Measurements from ENCODE around the gene AMOTL1.

Gene AMOTL1

DNA sequence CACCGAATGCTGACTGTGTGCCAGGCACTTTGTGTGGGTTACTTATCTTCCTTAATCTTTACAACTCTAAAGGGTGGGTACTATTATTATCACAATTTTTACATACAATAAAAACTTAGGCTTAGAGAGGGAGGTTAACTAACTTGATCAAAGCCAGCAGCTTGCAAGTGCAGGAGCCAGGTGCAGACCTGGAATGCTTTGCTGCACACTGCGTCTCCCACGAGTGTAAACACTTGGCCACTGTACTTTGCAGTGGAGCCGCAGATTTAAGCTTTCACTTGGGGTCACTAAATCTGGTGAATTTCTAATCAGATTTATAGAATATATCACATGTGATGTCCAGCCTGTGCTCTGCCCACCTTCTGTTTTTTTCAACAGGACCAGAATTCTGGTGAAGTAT, 36.7 kb downstream of the AMOTL1 start:
- TF ChIP-seq EZH2phosphoT487 (IDR thresholded peaks at IDR 0.05; ENCODE audit: borderline replicate concordance, low read length) (no peak), CTCF (IDR thresholded peaks at IDR 0.05; ENCODE audit: low read depth, low read length, poor library complexity, severe bottlenecking) (no peak)
- no peak overlapping the region for H3K4me2 ChIP-seq (ENCODE audit: low read length)
- H3K9me3 ChIP-seq (ENCODE audit: control insufficient read depth, insufficient read depth, low read length), result no peaks in the 10 kb centered on the region
- no peaks in the 10 kb centered on the region for H3K4me1 ChIP-seq (ENCODE audit: control insufficient read depth, low read length)
- no peak overlapping the region for H3K27ac ChIP-seq (ENCODE audit: low read depth, low read length)
- H3K27me3 ChIP-seq (ENCODE audit: control insufficient read depth, low read length), result no peaks in the 10 kb centered on the region
- H3K9me2 ChIP-seq (replicated peaks; ENCODE audit: control insufficient read depth, low read length), result no peaks in the 10 kb centered on the region
- no peaks in the 10 kb centered on the region for H3K79me2 ChIP-seq (ENCODE audit: control insufficient read depth, low read length)
- H4K20me1 ChIP-seq (ENCODE audit: control insufficient read depth, insufficient read depth, low read depth, low read length), result no peaks in the 10 kb centered on the region
- no peaks in the 10 kb centered on the region for H3F3A ChIP-seq (ENCODE audit: control insufficient read depth, insufficient read depth)
- no peaks in the 10 kb centered on the region for H3K36me3 ChIP-seq (ENCODE audit: control insufficient read depth, low read length)
- H3K4me3 ChIP-seq (ENCODE audit: low read length), result no peak overlapping the region

GRCh38 chr11:94806014-94806413, 37.9 kb downstream of the AMOTL1 start:
- Histone ChIP-seq H4K20me1 (ENCODE audit: control insufficient read depth, insufficient read depth, low read depth, low read length) (no peaks in the 10 kb centered on the region), H3K79me2 (ENCODE audit: control insufficient read depth, low read length) (no peaks in the 10 kb centered on the region), H3F3A (ENCODE audit: control insufficient read depth, insufficient read depth) (no peaks in the 10 kb centered on the region), H3K27ac (ENCODE audit: low read depth, low read length) (no peak overlapping the region), H3K9me3 (ENCODE audit: control insufficient read depth, insufficient read depth, low read length) (no peaks in the 10 kb centered on the region), H3K9me2 (replicated peaks; ENCODE audit: control insufficient read depth, low read length) (no peaks in the 10 kb centered on the region), H3K36me3 (ENCODE audit: control insufficient read depth, low read length) (no peaks in the 10 kb centered on the region), H3K4me2 (ENCODE audit: low read length) (no peak overlapping the region), H3K4me1 (ENCODE audit: control insufficient read depth, low read length) (no peaks in the 10 kb centered on the region), H3K4me3 (ENCODE audit: low read length) (no peak overlapping the region), H3K27me3 (ENCODE audit: control insufficient read depth, low read length) (no peaks in the 10 kb centered on the region)
- TF ChIP-seq CTCF (IDR thresholded peaks at IDR 0.05; ENCODE audit: low read depth, low read length, poor library complexity, severe bottlenecking), result no peak
- no peak for TF ChIP-seq EZH2phosphoT487 (IDR thresholded peaks at IDR 0.05; ENCODE audit: borderline replicate concordance, low read length)

- H3K4me3 ChIP-seq (ENCODE audit: low read length), result no peak overlapping the region
- H3K27me3 ChIP-seq (ENCODE audit: control insufficient read depth, low read length), result no peaks in the 10 kb centered on the region
Measured at GRCh38 chr11:94806419-94806818, 38.3 kb downstream of the AMOTL1 start.

More at GRCh38 chr11:94806419-94806818, 38.3 kb downstream of the AMOTL1 start:
- H3K36me3 ChIP-seq (ENCODE audit: control insufficient read depth, low read length), result no peaks in the 10 kb centered on the region
- H3K4me2 ChIP-seq (ENCODE audit: low read length), result no peak overlapping the region
- no peaks in the 10 kb centered on the region for H3K4me1 ChIP-seq (ENCODE audit: control insufficient read depth, low read length)
- no peaks in the 10 kb centered on the region for H3F3A ChIP-seq (ENCODE audit: control insufficient read depth, insufficient read depth)
- H3K9me2 ChIP-seq (replicated peaks; ENCODE audit: control insufficient read depth, low read length), result no peaks in the 10 kb centered on the region
- no peak overlapping the region for H3K27ac ChIP-seq (ENCODE audit: low read depth, low read length)
- no peaks in the 10 kb centered on the region for H4K20me1 ChIP-seq (ENCODE audit: control insufficient read depth, insufficient read depth, low read depth, low read length)
- TF ChIP-seq CTCF (IDR thresholded peaks at IDR 0.05; ENCODE audit: low read depth, low read length, poor library complexity, severe bottlenecking) (no peak), EZH2phosphoT487 (IDR thresholded peaks at IDR 0.05; ENCODE audit: borderline replicate concordance, low read length) (no peak)
- H3K9me3 ChIP-seq (ENCODE audit: control insufficient read depth, insufficient read depth, low read length), result no peaks in the 10 kb centered on the region
- H3K79me2 ChIP-seq (ENCODE audit: control insufficient read depth, low read length), result no peaks in the 10 kb centered on the region

Data from DOHH2 (cell line).